ENCODE data around the gene MYOZ3.

Gene MYOZ3

GRCh38 chr5:150645070-150645700, 15.9 kb upstream of the MYOZ3 start:
- H3K27ac ChIP-seq (ENCODE audit: low read length) = no peak overlapping the region

GRCh38 chr5:150647275-150648251, 13.5 kb upstream of the MYOZ3 start:
- peaks cover 11 to 31% of the 10 kb centered on the region in 2 donors for H3K36me3 ChIP-seq (ENCODE audit: control insufficient read depth in 1 of 2, insufficient read depth in 2 of 2, low read length in 2 of 2)
- H3K27me3 ChIP-seq (ENCODE audit: low read depth, low read length) = no peaks in the 10 kb centered on the region
- peaks cover 27 to 63% of the 10 kb centered on the region in 2 donors for H3K4me1 ChIP-seq (ENCODE audit: control insufficient read depth in 1 of 2, insufficient read depth in 2 of 2, low read length in 2 of 2)
- H3K27ac ChIP-seq (ENCODE audit: low read length) = peak overlapping the region; percentile 14
- H3K9me3 ChIP-seq (ENCODE audit: control insufficient read depth in 1 of 2, low read length in 2 of 2) = no peaks in the 10 kb centered on the region
- H3K4me3 ChIP-seq (ENCODE audit: low read depth in 1 of 2, low read length in 2 of 2) = no peak overlapping the region

More at GRCh38 chr5:150645070-150645700, 15.9 kb upstream of the MYOZ3 start:
- Histone ChIP-seq H3K9me3 (ENCODE audit: control insufficient read depth in 1 of 2, low read length in 2 of 2) (no peaks in the 10 kb centered on the region), H3K36me3 (ENCODE audit: control insufficient read depth in 1 of 2, insufficient read depth in 2 of 2, low read length in 2 of 2) (peaks cover 9 to 23% of the 10 kb centered on the region in 2 donors), H3K4me3 (ENCODE audit: low read depth in 1 of 2, low read length in 2 of 2) (no peak overlapping the region), H3K27me3 (ENCODE audit: low read depth, low read length) (no peaks in the 10 kb centered on the region), H3K4me1 (ENCODE audit: control insufficient read depth in 1 of 2, insufficient read depth in 2 of 2, low read length in 2 of 2) (peaks cover 45 to 65% of the 10 kb centered on the region in 2 donors)

GRCh38 chr5:150648294-150649107, 12.6 kb upstream of the MYOZ3 start:
- peaks cover 11 to 31% of the 10 kb centered on the region in 2 donors for H3K36me3 ChIP-seq (ENCODE audit: control insufficient read depth in 1 of 2, insufficient read depth in 2 of 2, low read length in 2 of 2)
- H3K27ac ChIP-seq (ENCODE audit: low read length) = no peak overlapping the region
- peaks cover 25 to 63% of the 10 kb centered on the region in 2 donors for H3K4me1 ChIP-seq (ENCODE audit: control insufficient read depth in 1 of 2, insufficient read depth in 2 of 2, low read length in 2 of 2)

DNA sequence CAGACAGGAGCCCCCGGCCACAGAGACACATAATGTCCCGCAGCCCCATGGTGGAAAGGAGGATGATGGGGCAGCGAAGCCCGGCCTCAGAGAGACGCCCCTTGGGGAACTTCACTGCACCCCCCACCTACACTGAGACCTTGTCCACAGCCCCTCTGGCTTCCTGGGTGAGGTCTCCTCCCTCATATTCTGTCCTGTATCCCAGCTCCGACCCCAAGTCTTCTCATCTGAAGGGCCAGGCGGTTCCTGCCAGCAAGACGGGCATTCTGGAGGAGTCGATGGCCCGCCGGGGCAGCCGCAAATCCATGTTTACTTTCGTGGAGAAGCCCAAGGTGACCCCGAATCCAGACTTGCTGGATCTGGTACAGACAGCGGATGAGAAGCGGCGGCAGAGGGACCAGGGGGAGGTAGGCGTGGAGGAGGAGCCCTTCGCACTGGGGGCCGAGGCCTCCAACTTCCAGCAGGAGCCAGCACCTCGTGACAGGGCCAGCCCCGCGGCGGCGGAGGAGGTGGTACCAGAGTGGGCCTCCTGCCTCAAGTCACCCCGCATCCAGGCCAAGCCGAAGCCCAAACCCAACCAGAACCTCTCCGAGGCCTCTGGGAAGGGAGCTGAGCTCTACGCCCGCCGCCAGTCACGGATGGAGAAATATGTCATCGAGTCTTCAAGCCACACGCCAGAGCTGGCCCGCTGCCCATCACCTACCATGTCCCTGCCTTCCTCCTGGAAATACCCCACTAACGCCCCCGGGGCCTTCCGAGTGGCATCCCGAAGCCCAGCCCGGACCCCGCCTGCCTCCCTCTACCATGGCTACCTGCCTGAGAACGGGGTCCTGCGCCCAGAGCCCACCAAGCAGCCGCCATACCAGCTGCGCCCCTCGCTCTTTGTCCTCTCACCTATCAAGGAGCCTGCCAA, 11.7 kb upstream of the MYOZ3 start:
- Histone ChIP-seq H3K9me3 (ENCODE audit: control insufficient read depth in 1 of 2, low read length in 2 of 2) (no peaks in the 10 kb centered on the region), H3K36me3 (ENCODE audit: control insufficient read depth in 1 of 2, insufficient read depth in 2 of 2, low read length in 2 of 2) (peaks cover 11 to 31% of the 10 kb centered on the region in 2 donors), H3K27ac (ENCODE audit: low read length) (no peak overlapping the region), H3K4me3 (ENCODE audit: low read depth in 1 of 2, low read length in 2 of 2) (no peak overlapping the region), H3K27me3 (ENCODE audit: low read depth, low read length) (no peaks in the 10 kb centered on the region), H3K4me1 (ENCODE audit: control insufficient read depth in 1 of 2, insufficient read depth in 2 of 2, low read length in 2 of 2) (peaks cover 24 to 65% of the 10 kb centered on the region in 2 donors)

More at GRCh38 chr5:150648294-150649107, 12.6 kb upstream of the MYOZ3 start:
- no peak overlapping the region for H3K4me3 ChIP-seq (ENCODE audit: low read depth in 1 of 2, low read length in 2 of 2)
- no peaks in the 10 kb centered on the region for H3K27me3 ChIP-seq (ENCODE audit: low read depth, low read length)
- no peaks in the 10 kb centered on the region for H3K9me3 ChIP-seq (ENCODE audit: control insufficient read depth in 1 of 2, low read length in 2 of 2)

- no peak overlapping the region for H3K27ac ChIP-seq (ENCODE audit: low read length)
- no peaks in the 10 kb centered on the region for H3K27me3 ChIP-seq (ENCODE audit: low read depth, low read length)
- H3K9me3 ChIP-seq (ENCODE audit: control insufficient read depth in 1 of 2, low read length in 2 of 2) = no peaks in the 10 kb centered on the region
- H3K4me1 ChIP-seq (ENCODE audit: control insufficient read depth in 1 of 2, insufficient read depth in 2 of 2, low read length in 2 of 2) = peaks cover 14 to 56% of the 10 kb centered on the region in 2 donors
- no peak overlapping the region for H3K4me3 ChIP-seq (ENCODE audit: low read depth in 1 of 2, low read length in 2 of 2)
- H3K36me3 ChIP-seq (ENCODE audit: control insufficient read depth in 1 of 2, insufficient read depth in 2 of 2, low read length in 2 of 2) = peaks cover 11 to 31% of the 10 kb centered on the region in 2 donors
Observed at GRCh38 chr5:150650021-150651006, 10.7 kb upstream of the MYOZ3 start.

- Histone ChIP-seq H3K4me1 (ENCODE audit: control insufficient read depth in 1 of 2, insufficient read depth in 2 of 2, low read length in 2 of 2) (peaks cover 12 to 61% of the 10 kb centered on the region in 2 donors), H3K27me3 (ENCODE audit: low read depth, low read length) (no peaks in the 10 kb centered on the region), H3K9me3 (ENCODE audit: control insufficient read depth in 1 of 2, low read length in 2 of 2) (no peaks in the 10 kb centered on the region), H3K4me3 (ENCODE audit: low read depth in 1 of 2, low read length in 2 of 2) (no peak overlapping the region), H3K27ac (ENCODE audit: low read length) (no peak overlapping the region), H3K36me3 (ENCODE audit: control insufficient read depth in 1 of 2, insufficient read depth in 2 of 2, low read length in 2 of 2) (peaks cover 11 to 31% of the 10 kb centered on the region in 2 donors)
Observed at GRCh38 chr5:150651382-150651781, 9.7 kb upstream of the MYOZ3 start.

DNA sequence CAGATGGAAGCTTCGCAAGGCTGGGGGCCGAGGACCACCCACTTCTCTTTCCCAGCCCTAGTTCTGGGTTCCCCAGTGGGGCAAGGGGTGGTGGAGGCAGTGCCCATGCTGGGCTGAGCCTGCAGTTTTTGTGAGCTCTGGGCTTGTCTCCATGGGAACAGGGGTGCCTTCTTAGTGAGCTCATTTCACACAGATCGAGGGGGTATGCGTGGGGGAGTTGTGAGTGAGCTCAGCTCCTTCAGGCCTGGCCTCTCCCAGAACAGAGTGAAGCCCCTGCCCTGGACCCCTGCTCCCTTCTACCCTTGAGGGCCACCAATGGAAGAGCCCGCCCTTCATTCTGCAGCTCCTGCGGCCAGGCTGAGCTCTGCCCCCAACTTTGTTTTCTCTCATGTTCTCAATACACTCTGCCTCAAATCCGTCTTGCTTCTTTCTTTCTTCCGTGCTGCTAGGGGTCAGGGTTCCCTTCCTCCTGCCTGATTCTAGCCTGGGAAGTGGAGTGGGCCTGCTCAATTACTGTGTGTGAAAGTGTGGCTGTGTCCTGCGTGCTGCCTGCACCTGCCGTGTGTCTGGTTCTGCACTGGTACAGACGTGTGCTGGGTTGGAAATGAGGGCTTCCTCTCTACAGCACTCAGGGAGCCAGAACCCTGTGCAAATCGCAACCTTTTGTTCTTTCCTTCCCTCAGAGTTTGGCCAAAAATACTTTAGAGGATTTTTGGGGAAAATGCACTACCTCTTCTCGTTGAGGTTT, 9.0 kb upstream of the MYOZ3 start:
- H3K4me1 ChIP-seq (ENCODE audit: control insufficient read depth in 1 of 2, insufficient read depth in 2 of 2, low read length in 2 of 2) = peaks cover 12 to 61% of the 10 kb centered on the region in 2 donors
- H3K9me3 ChIP-seq (ENCODE audit: control insufficient read depth in 1 of 2, low read length in 2 of 2) = no peaks in the 10 kb centered on the region
- no peak overlapping the region for H3K27ac ChIP-seq (ENCODE audit: low read length)
- no peaks in the 10 kb centered on the region for H3K27me3 ChIP-seq (ENCODE audit: low read depth, low read length)
- peaks cover 11 to 31% of the 10 kb centered on the region in 2 donors for H3K36me3 ChIP-seq (ENCODE audit: control insufficient read depth in 1 of 2, insufficient read depth in 2 of 2, low read length in 2 of 2)
- no peak overlapping the region for H3K4me3 ChIP-seq (ENCODE audit: low read depth in 1 of 2, low read length in 2 of 2)

- Histone ChIP-seq H3K36me3 (ENCODE audit: control insufficient read depth in 1 of 2, insufficient read depth in 2 of 2, low read length in 2 of 2) (peaks cover 8 to 27% of the 10 kb centered on the region in 2 donors), H3K4me1 (ENCODE audit: control insufficient read depth in 1 of 2, insufficient read depth in 2 of 2, low read length in 2 of 2) (peaks cover 11 to 69% of the 10 kb centered on the region in 2 donors), H3K4me3 (ENCODE audit: low read depth in 1 of 2, low read length in 2 of 2) (no peak overlapping the region), H3K9me3 (ENCODE audit: control insufficient read depth in 1 of 2, low read length in 2 of 2) (no peaks in the 10 kb centered on the region), H3K27me3 (ENCODE audit: low read depth, low read length) (no peaks in the 10 kb centered on the region), H3K27ac (ENCODE audit: low read length) (no peak overlapping the region)
Observed at GRCh38 chr5:150653145-150653761, 7.8 kb upstream of the MYOZ3 start.

Measured in muscle layer of duodenum (tissue), 2 donors.